CD4-positive, alpha-beta T cell treated with Interferon alpha-2 for 1 hour (primary cell): ENCODE data around the gene PARM1.

Source experiments
- DNase-seq, 2 donors: peaks; one replicate each; pipeline ENCODE4 v3.0.0-alpha.2; 2020 to 2022

Gene PARM1

DNA sequence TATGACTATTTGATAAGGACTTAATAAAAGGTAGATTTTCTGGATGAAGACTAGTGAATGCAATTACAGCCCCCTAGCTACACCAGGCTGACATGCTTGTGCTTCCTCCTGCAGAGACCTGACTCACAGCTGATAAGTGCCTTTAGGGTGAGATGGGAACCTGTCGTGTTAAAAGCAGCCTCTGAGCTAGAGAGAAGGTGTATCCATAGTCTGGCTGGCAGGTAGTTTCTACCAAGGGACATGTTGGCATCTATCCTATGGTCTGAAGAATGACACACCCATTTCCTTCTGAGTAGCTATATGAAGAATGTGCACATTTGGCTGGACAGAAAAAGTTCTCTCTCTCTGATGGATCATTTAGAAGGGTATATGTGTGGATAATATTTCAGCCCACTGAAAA lies 64.1 kb downstream of the PARM1 start:
- no peak for DNase-seq

DNA sequence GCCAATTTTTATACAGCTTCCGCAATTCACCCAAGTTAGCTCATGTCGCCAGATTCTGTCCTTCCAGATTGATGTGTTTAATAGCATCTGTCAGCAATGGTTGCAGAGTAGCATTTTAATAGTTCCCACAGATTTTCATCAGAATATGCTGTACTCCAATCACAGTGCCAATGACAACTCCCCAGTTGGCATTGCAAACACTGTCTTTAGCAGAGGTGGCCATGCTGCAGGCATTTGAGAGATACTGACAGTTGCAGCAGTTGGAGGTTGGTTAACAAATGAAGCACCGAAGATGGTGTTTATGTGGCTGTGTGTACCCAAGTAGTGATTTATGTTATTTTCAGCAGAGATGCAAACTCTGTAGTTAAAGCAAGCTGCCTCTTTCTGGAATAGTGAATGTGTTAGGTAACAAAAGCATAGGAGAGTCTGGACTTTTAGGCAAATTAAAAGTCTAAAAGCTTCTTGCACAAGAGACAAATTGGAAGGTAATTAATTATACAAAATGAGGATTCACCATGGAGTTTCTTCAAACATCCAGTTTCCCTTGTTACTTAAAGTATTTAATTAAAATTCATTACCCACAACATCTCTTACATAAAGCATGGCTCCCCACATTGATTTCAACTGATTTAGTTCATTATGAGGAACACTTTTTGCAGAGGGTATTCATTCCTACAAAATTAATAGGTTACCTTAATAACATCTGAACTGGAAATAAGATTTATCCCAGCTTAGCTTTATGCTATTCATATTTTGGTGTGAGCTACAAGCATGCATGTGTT lies 65.2 kb downstream of the PARM1 start:
- no peak for DNase-seq

- DNase-seq: no peak
These were observed 66.9 kb downstream of the PARM1 start for GRCh38 chr4:74999714-75000309.

GRCh38 chr4:75001871-75002270 lies 69.0 kb downstream of the PARM1 start:
- no peak for DNase-seq

DNA sequence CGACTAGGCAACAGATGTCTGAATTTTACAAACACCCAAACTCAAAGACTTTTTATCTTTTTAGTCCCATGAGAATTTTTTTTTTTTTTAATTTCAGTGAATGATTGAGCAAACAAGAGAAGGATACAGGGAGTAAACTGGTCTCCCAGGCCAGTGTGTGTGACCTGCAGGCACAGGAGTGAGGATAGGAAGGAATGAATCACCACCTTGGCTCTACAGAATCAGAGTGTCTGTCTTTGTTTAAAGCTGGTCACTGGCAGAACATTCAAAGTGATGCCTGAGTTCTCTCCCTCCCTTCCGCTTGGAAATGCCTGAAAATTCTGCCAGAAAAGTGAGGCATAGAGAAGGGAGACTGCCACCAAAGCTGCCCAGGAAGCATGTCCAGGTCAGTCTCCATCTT lies 69.5 kb downstream of the PARM1 start:
- DNase-seq: no peak

DNA sequence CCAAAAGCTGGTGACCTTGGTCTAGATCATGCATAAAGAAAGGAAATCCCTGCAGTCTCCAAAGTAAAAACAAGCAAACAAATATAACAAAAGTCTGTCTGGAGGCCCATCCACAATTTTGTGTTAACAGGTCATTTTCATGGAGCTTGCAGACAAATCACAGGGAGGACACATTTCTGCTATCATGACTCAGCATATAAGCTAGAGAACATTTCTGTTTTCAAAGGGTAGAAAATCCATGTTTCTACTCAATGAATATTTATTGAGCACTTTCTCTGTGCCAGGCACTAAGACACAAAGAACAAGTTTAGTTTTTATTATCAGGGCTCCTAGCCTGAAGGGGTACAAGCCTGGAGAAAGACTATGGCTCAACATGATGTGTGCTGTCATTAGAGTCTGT lies 71.1 kb downstream of the PARM1 start:
- DNase-seq: no peak

- DNase-seq: no peak
These were observed 72.1 kb downstream of the PARM1 start for GRCh38 chr4:75004755-75005668.

DNA sequence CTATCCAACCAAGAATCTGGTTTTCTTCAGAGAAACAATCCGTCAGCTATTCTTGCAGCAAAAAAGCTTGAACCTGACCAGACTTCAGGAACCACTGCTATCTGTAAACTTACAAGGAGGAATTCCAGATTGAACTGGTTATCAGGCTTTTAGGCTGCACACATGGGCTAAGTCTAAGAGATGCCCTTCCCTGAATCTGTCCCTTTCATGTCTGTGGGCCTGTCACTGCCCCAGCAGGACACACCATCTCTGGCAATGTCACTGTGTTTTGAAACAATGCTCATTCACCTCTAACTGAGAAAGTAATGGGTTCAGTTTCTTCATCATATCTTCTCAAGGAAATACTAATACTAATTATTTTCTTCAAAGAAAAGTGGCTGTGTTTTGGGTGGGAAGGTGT lies 72.8 kb downstream of the PARM1 start:
- DNase-seq: no peak

DNA sequence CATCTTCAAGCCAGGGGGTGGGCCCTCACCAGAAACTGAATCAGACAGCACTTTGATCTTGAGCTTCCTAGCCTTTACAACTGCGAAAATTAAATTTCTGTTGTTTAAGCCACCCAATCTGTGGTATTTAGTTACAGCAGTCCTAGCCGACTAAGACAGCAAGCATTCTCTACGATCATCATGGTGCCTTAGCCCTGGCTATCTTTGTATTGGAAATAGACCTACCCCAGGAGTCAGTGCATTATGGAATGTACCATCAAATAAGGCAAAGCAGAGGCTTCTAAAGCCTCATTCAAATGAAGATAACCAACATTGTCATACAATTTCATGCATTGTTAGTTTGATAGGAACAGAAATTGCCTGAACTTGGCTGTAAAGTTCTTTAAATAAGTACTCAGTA lies 75.0 kb downstream of the PARM1 start:
- no peak for DNase-seq

- DNase-seq: no peak
These were observed 76.2 kb downstream of the PARM1 start for GRCh38 chr4:75009138-75009537.

GRCh38 chr4:75011131-75011795 lies 78.3 kb downstream of the PARM1 start:
- no peak for DNase-seq

DNA sequence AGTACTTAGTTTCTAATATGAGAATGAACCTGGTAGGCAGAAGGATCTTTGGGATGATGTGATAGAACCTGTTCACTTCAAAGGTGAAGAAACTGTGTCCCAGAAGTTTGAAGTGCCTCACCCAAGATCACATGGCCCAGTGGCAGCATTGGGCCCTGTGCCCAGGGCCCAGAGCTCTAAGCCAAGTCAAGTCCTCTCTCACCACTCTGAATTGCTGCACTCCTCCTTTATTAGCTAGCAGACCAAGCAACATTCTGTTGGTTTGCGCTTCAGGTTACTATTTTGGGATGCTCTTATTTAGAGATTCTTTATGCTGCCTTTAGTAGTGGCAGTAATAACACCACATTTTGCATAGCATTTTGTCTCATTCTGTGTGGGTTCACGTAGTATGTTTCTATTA lies 82.7 kb downstream of the PARM1 start:
- DNase-seq: no peak

DNA sequence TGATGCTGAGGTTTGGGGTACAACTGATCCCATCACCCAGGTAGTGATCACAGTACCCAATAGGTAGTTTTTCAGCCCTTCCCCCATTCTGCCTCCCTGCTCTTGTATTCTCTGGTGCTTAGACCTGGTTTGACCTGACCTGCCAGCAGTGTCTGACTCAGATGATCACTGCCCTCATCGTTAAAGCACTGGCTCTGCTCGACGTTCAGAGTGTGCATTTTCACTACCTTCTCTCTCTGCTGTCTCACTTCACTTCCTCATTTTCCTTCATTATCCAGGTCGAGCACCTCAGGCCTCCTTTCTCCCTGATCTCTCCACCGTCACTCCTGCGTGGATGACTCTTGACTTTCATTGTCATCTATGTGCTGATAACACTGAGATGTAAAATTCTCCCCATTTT lies 83.6 kb downstream of the PARM1 start:
- DNase-seq: no peak

DNA sequence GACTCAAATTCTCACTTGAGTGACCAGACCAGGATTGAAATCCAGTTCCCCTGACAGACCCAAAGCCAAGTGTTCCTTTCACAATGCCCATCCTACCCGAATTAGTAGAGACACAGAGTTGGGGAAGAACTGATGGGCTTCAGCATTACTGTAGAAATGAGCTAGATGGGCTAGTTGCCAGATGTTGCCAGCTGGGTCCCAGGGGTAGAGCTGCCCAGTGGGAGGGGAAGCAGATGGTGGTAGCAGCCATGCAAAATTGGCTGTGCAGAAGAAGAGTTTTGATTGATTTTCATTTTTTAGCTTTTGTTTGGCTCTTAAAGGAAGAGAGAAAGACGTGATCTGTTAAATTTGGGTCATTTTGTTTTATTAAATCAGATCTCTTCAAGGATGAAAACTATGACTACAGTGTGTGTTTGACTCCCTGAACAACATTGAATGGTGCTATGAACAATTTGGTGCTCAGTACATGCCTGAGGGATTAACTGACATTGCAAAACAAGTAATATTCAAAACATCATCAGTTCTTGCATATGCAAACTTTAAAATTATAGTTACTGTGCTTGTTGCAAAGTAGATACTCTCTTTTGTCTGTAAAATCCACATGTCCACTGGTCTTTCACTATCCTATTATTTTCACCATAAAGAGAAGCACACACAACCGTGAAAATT lies 86.0 kb downstream of the PARM1 start:
- no peak for DNase-seq

DNA sequence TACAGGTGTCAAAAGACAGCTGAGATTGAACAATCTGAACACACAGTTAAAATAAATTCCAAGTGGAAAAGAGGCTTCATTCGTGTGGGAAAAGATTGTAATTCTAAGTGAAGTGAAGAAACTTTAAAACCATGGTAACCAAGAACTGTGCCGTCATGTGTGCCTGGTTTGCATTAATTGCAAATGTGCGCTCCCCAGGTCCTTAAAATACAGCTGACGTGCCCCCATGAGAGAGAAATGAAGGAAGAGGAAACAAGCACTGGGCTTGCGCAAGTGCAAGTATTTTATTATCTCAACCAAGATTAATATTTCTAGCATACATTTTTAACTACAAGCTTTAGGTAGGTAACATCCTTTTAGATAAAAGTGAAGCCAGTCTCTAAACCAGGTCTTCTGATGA lies 92.5 kb downstream of the PARM1 start:
- no peak for DNase-seq

- DNase-seq: no peak
These were observed 95.4 kb downstream of the PARM1 start for GRCh38 chr4:75028196-75028854.

GRCh38 chr4:75030028-75030427 lies 97.1 kb downstream of the PARM1 start:
- no peak for DNase-seq

GRCh38 chr4:75030649-75031235 lies 97.8 kb downstream of the PARM1 start:
- peak; percentile 3 to 27 for DNase-seq

DNA sequence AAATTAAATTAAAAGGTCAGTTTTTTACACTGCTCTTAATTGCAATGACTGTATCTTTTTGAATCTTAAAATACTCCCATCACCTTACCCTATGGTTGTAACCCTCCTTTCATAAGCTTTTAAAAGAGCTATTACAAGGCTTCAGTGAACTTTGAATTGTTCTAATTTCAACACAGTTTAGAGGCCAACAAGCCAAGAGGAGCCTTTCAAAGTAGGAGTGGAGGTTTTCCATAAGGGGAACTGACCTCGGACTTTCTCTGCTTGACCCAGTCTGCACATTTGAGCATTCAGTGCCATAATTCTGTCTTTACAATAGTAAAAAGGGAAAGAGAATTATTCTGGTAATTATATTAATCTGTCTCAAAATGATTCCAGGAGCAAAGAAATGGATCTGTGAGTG lies 98.9 kb downstream of the PARM1 start:
- no peak for DNase-seq

- no peak for DNase-seq
These were observed 101.6 kb downstream of the PARM1 start for GRCh38 chr4:75034523-75034922.

GRCh38 chr4:75035321-75035720 lies 102.4 kb downstream of the PARM1 start:
- DNase-seq: no peak
